AG04449 (cell line): ENCODE measurements around the gene ATOH1.

Experiments
- CTCF ChIA-PET: fragments of 350-600 bp; formaldehyde crosslinking; extraction: SDS; loops from one replicate; lab custom pipeline; 2021; ENCODE audit warnings: antibody characterized with exemption; lab: Yijun Ruan, JAX
- POLR2A ChIA-PET: fragments of 400-600, 350-600 bp; formaldehyde crosslinking; extraction: SDS; loops from one replicate; lab custom pipeline; 2020; ENCODE audit warnings: antibody characterized with exemption, inconsistent platforms; lab: Yijun Ruan, JAX
- DNase-seq: peaks from one replicate; pipeline ENCODE4 v3.0.0-alpha.2; 2010; ENCODE audit warnings: low read depth, low spot score
- H3K4me3 ChIP-seq: 2 replicates; pipeline ENCODE4 v1.5.1; 2011; ENCODE audit warnings: low read depth, mild to moderate bottlenecking, control low read depth, low read length
- CTCF ChIP-seq: IDR thresholded peaks from one replicate; pipeline ENCODE4 v1.5.1; 2011; ENCODE audit warnings: mild to moderate bottlenecking, moderate library complexity, low read length, control low read depth, inconsistent platforms; ENCODE audit not compliant: insufficient read depth; ENCODE audit errors: missing control alignments

The ATOH1 gene

GRCh38 chr4:93791570-93792195, 36.9 kb upstream of the ATOH1 start:
- peak; percentile 5 for DNase-seq
- peak; percentile 74 for TF ChIP-seq CTCF
- ChIA-PET CTCF (interaction anchor here (0.6 to 1.6 kb wide), 8 partner anchors 13 to 938 kb away, joined by 3 to 6 read pairs (median 3); no protein-coding TSS in a partner anchor), POLR2A (no interaction called here)
- H3K4me3 ChIP-seq: no peak overlapping the region

GRCh38 chr4:93802045-93802444, 26.5 kb upstream of the ATOH1 start:
- no peak for DNase-seq
- no peak for TF ChIP-seq CTCF
- H3K4me3 ChIP-seq: no peak overlapping the region
- POLR2A ChIA-PET: no interaction called here
- CTCF ChIA-PET: no interaction called here

- no peak overlapping the region for H3K4me3 ChIP-seq
- TF ChIP-seq CTCF: no peak
- POLR2A ChIA-PET: no interaction called here
- DNase-seq: no peak
- CTCF ChIA-PET: no interaction called here
Observed at GRCh38 chr4:93809773-93810172, 18.8 kb upstream of the ATOH1 start.

DNA sequence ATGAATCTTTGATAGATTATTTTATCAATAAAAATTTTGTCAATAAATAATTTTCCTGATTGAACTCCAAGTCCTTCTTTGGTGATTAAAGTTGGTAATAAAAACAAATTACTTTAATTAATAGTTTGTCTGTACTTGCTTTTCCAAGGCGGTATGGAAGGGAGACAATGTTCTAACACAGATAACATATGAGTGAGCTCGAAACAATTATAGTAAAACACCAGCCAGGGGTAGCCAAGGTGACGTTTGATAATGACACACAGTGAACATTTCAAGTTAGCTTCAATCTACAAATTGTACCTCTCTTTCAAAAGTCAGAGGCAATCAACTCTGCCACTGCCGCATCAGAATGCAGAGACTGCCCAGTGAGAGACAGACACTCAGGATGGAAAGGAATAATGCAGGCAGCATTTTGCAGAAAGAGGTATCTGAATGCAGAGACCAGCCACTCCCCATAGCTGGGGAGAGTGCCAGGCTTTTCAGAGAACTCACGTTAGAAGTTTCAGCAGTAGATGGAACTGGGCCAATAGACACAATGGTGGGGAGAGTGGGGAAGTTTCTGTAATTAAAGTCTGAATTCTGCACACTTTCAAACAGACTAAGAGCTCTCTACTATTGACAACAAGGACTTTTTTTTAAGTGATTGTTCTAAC, 18.1 kb upstream of the ATOH1 start:
- CTCF ChIA-PET: no interaction called here
- no peak overlapping the region for H3K4me3 ChIP-seq
- no peak for DNase-seq
- POLR2A ChIA-PET: no interaction called here
- no peak for TF ChIP-seq CTCF

DNA sequence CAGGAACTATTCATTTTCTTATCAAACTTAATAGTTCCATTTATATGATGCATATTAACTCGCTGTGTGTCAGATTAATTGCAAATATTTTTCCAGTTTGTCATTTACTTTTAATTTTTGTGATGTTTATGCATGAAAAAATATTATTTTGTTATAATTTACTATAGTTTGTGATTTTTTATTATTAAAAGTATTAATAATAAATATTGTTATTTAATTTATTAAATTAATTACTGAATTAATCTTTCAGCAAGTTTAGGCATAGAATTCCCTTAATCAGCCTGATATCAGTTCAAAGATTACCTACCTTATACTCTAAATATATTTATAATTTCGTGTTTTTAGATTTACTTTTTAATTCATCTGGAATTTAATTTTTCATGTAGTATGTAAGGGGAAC, 15.5 kb upstream of the ATOH1 start:
- no peak overlapping the region for H3K4me3 ChIP-seq
- ChIA-PET CTCF (no interaction called here), POLR2A (no interaction called here)
- TF ChIP-seq CTCF: no peak
- DNase-seq: no peak

GRCh38 chr4:93814141-93814540, 14.4 kb upstream of the ATOH1 start:
- ChIA-PET CTCF (no interaction called here), POLR2A (no interaction called here)
- TF ChIP-seq CTCF: no peak
- no peak for DNase-seq
- H3K4me3 ChIP-seq: no peak overlapping the region
